ENCODE results near the gene QSOX1. TPM values are rescaled to one million over a fixed set of nuclear protein-coding genes. Genes with fewer than 3 reads are reported as not detected.

Gene QSOX1
- total and polyA plus RNA-seq, 2 of the 4 experiments (the other 2 are of a cell fraction): 102 to 791 TPM

- WGBS, 2 experiments (ENCODE audit: extremely low coverage in 2 of 2, insufficient read length in 1 of 2): no CpG with 5 or more reads among the region's 10 CpGs
- dilution Hi-C loops (cut with HindIII; ENCODE audit: low sequenced_read_pairs, unreplicated experiment) (no loop called here), in situ Hi-C loops (cut with MboI; ENCODE audit: low sequenced_read_pairs) (no loop called here), intact Hi-C loops (cut with micrococcal nuclease) (no loop called here)
- Histone ChIP-seq H3K79me1 (ENCODE audit: low read depth in 1 of 2, low read length in 2 of 2) (no peaks in the 10 kb centered on the region), H3K18ac (ENCODE audit: low read depth, low read length) (no peak overlapping the region), H2AFZ (replicated peaks; ENCODE audit: low read length, poor library complexity) (no peak overlapping the region), H3K9me1 (ENCODE audit: insufficient read depth, low read length) (no peaks in the 10 kb centered on the region), H3K27me3 (ENCODE audit: control insufficient read depth, insufficient read depth, low read length) (peaks cover 83% of the 10 kb centered on the region), H4K20me1 (ENCODE audit: insufficient read depth, low read length) (peaks cover 22% of the 10 kb centered on the region), H3K14ac (replicated peaks; ENCODE audit: low read depth, low read length) (no peak overlapping the region), H2BK20ac (ENCODE audit: low read depth, low read length) (no peak overlapping the region), H3K4me1 (ENCODE audit: control insufficient read depth, insufficient read depth, low read length) (no peaks in the 10 kb centered on the region; the same call in 1 of the 2 replicates), H2BK5ac (ENCODE audit: low read depth, low read length, poor library complexity, severe bottlenecking) (no peak overlapping the region), H3K36me3 (ENCODE audit: control insufficient read depth, insufficient read depth, low read length) (no peaks in the 10 kb centered on the region), H4K8ac (ENCODE audit: low read depth in 2 of 2, low read length in 2 of 2) (no peak overlapping the region), H3K4me2 (ENCODE audit: low read depth, low read length) (no peak overlapping the region), H3K56ac (ENCODE audit: extremely low read depth, insufficient read depth, low read length) (no peak overlapping the region), H3K23ac (ENCODE audit: low read depth, low read length) (no peak overlapping the region), H2AK5ac (ENCODE audit: low read depth, low read length) (no peak overlapping the region), H3K9me3 (ENCODE audit: control insufficient read depth, insufficient read depth, low read length) (peaks cover 9% of the 10 kb centered on the region), H3K27ac (ENCODE audit: insufficient read depth, low read length) (no peak overlapping the region), H3K9ac (ENCODE audit: low read depth, low read length) (no peak overlapping the region), H3K4ac (ENCODE audit: low read depth, low read length) (no peak overlapping the region), H2AK9ac (replicated peaks; ENCODE audit: low read depth, low read length, poor library complexity) (no peak overlapping the region), H3K4me3 (ENCODE audit: insufficient read depth, low read depth, low read length) (no peak overlapping the region), H4K91ac (ENCODE audit: insufficient read depth, low read depth, low read length) (no peak overlapping the region), H2BK120ac (ENCODE audit: low read depth, low read length) (no peak overlapping the region), H2BK15ac (ENCODE audit: low read depth, low read length) (no peak overlapping the region), H4K5ac (ENCODE audit: low read depth, low read length) (no peak overlapping the region)
- TF ChIP-seq USF2 (IDR thresholded peaks at IDR 0.05; ENCODE audit: low read depth, low read length) (no peak), MAZ (IDR thresholded peaks at IDR 0.05; ENCODE audit: borderline replicate concordance, low read depth, low read length) (no peak), RAD21 (IDR thresholded peaks at IDR 0.05; ENCODE audit: low read length) (no peak), CEBPB (IDR thresholded peaks at IDR 0.05; ENCODE audit: low read depth, low read length) (no peak), RCOR1 (IDR thresholded peaks at IDR 0.05; ENCODE audit: insufficient replicate concordance, low read length) (no peak), NFE2L2 (IDR thresholded peaks at IDR 0.05; ENCODE audit: low read depth, low read length) (no peak), MAFK (IDR thresholded peaks at IDR 0.05; ENCODE audit: low read depth, low read length) (no peak), SMC3 (IDR thresholded peaks at IDR 0.05; ENCODE audit: low read depth, low read length) (no peak), FOS (IDR thresholded peaks at IDR 0.05; ENCODE audit: low read depth, low read length) (no peak), RFX5 (IDR thresholded peaks at IDR 0.05; ENCODE audit: low read depth, low read length) (no peak), CTCF (conservative IDR thresholded peaks at IDR 0.05; ENCODE audit: low read depth, low read length) (no peak)
- BruUV-seq (replicated peaks): no TSS peak
- ATAC-seq (ENCODE audit: low read depth) (no peak), DNase-seq (no peak)
- ChIA-PET POLR2A (ENCODE audit: unreplicated experiment) (no interaction called here), CTCF (interaction anchor here (0.6 kb wide), 1 partner anchor 237 kb away, joined by 5 read pairs; no protein-coding TSS in a partner anchor)
Measured at GRCh38 chr1:180239145-180240096, 84.8 kb downstream of the QSOX1 start.
